Activated T-cell treated with anti-CD3 and anti-CD28 coated beads, Interleukin-2, amount 50 U/mL, for 24 hours (primary cell): ENCODE results near the gene CRYBA2.

ENCODE experiments used
- DNase-seq: peaks from one replicate; pipeline ENCODE4 v3.0.0-alpha.2; 2020
- H3K27ac Mint-ChIP-seq: 2 replicates; pipeline ENCODE4 v1.8.0; 2020; ENCODE audit warnings: mild to moderate bottlenecking, mixed read lengths
- H3K27me3 Mint-ChIP-seq: 2 replicates; pipeline ENCODE4 v1.8.0; 2020; ENCODE audit warnings: mixed read lengths
- H3K36me3 Mint-ChIP-seq: 2 replicates; pipeline ENCODE4 v1.8.0; 2020; ENCODE audit warnings: low read depth, mixed read lengths
- H3K4me1 Mint-ChIP-seq: 2 replicates; pipeline ENCODE4 v1.8.0; 2020; ENCODE audit warnings: low read depth, mixed read lengths
- H3K4me3 Mint-ChIP-seq: 2 replicates; pipeline ENCODE4 v1.8.0; 2020; ENCODE audit warnings: mild to moderate bottlenecking, moderate library complexity, mixed read lengths
- H3K9me3 Mint-ChIP-seq: 2 replicates; pipeline ENCODE4 v1.8.0; 2020; ENCODE audit warnings: mixed read lengths

The CRYBA2 gene

GRCh38 chr2:218984239-218985020, 8.8 kb downstream of the CRYBA2 start:
- DNase-seq: no peak
- H3K4me3 Mint-ChIP-seq: peak overlapping the region; percentile 38
- H3K36me3 Mint-ChIP-seq: no peaks in the 10 kb centered on the region
- H3K4me1 Mint-ChIP-seq: peaks cover 32% of the 10 kb centered on the region
- H3K9me3 Mint-ChIP-seq: no peaks in the 10 kb centered on the region
- peak overlapping the region; percentile 23 for H3K27ac Mint-ChIP-seq
- peaks cover 89% of the 10 kb centered on the region for H3K27me3 Mint-ChIP-seq

GRCh38 chr2:218983934-218984238, 9.3 kb downstream of the CRYBA2 start:
- Mint-ChIP-seq H3K27ac (no peak overlapping the region), H3K9me3 (no peaks in the 10 kb centered on the region), H3K36me3 (no peaks in the 10 kb centered on the region), H3K27me3 (peaks cover 89% of the 10 kb centered on the region), H3K4me3 (no peak overlapping the region), H3K4me1 (peaks cover 32% of the 10 kb centered on the region)
- DNase-seq: no peak

GRCh38 chr2:218983263-218983933, 9.8 kb downstream of the CRYBA2 start:
- H3K4me3 Mint-ChIP-seq: no peak overlapping the region
- H3K9me3 Mint-ChIP-seq: no peaks in the 10 kb centered on the region
- DNase-seq: no peak
- peaks cover 89% of the 10 kb centered on the region for H3K27me3 Mint-ChIP-seq
- no peaks in the 10 kb centered on the region for H3K36me3 Mint-ChIP-seq
- no peak overlapping the region for H3K27ac Mint-ChIP-seq
- H3K4me1 Mint-ChIP-seq: peaks cover 32% of the 10 kb centered on the region

- H3K4me1 Mint-ChIP-seq: peaks cover 32% of the 10 kb centered on the region
- no peaks in the 10 kb centered on the region for H3K9me3 Mint-ChIP-seq
- no peaks in the 10 kb centered on the region for H3K36me3 Mint-ChIP-seq
- no peak overlapping the region for H3K27ac Mint-ChIP-seq
- peak overlapping the region; percentile 44 for H3K4me3 Mint-ChIP-seq
- no peak for DNase-seq
- peaks cover 87% of the 10 kb centered on the region for H3K27me3 Mint-ChIP-seq
These were observed 10.5 kb downstream of the CRYBA2 start for GRCh38 chr2:218982586-218983262.

- Mint-ChIP-seq H3K27me3 (peaks cover 87% of the 10 kb centered on the region), H3K27ac (peak overlapping the region; percentile 33), H3K4me1 (peaks cover 32% of the 10 kb centered on the region), H3K36me3 (no peaks in the 10 kb centered on the region), H3K4me3 (peak overlapping the region; percentile 44), H3K9me3 (no peaks in the 10 kb centered on the region)
- DNase-seq: peak; percentile 60
These were observed 11.2 kb downstream of the CRYBA2 start for GRCh38 chr2:218981881-218982585.

GRCh38 chr2:218981390-218981880, 11.8 kb downstream of the CRYBA2 start:
- no peaks in the 10 kb centered on the region for H3K36me3 Mint-ChIP-seq
- H3K4me1 Mint-ChIP-seq: peaks cover 32% of the 10 kb centered on the region
- H3K9me3 Mint-ChIP-seq: no peaks in the 10 kb centered on the region
- H3K4me3 Mint-ChIP-seq: peak overlapping the region; percentile 62
- no peak for DNase-seq
- peak overlapping the region; percentile 1 for H3K27ac Mint-ChIP-seq
- H3K27me3 Mint-ChIP-seq: peaks cover 87% of the 10 kb centered on the region

- Mint-ChIP-seq H3K4me3 (peak overlapping the region; percentile 62), H3K36me3 (no peaks in the 10 kb centered on the region), H3K27ac (peak overlapping the region; percentile 1), H3K4me1 (peaks cover 32% of the 10 kb centered on the region), H3K9me3 (no peaks in the 10 kb centered on the region), H3K27me3 (peaks cover 87% of the 10 kb centered on the region)
- DNase-seq: no peak
These were observed 12.4 kb downstream of the CRYBA2 start for GRCh38 chr2:218980735-218981389.

- Mint-ChIP-seq H3K36me3 (no peaks in the 10 kb centered on the region), H3K27me3 (peaks cover 89% of the 10 kb centered on the region), H3K4me1 (peaks cover 32% of the 10 kb centered on the region), H3K9me3 (no peaks in the 10 kb centered on the region), H3K27ac (no peak overlapping the region), H3K4me3 (peak overlapping the region; percentile 62)
- peak; percentile 92 for DNase-seq
These were observed 13.1 kb downstream of the CRYBA2 start for GRCh38 chr2:218979846-218980734.

- peaks cover 8% of the 10 kb centered on the region for H3K4me1 Mint-ChIP-seq
- H3K36me3 Mint-ChIP-seq: no peaks in the 10 kb centered on the region
- no peak for DNase-seq
- no peak overlapping the region for H3K27ac Mint-ChIP-seq
- H3K27me3 Mint-ChIP-seq: peaks cover 82% of the 10 kb centered on the region
- no peak overlapping the region for H3K4me3 Mint-ChIP-seq
- no peaks in the 10 kb centered on the region for H3K9me3 Mint-ChIP-seq
These were observed 18.0 kb downstream of the CRYBA2 start for GRCh38 chr2:218975060-218975777.

- peak; percentile 16 for DNase-seq
- Mint-ChIP-seq H3K9me3 (no peaks in the 10 kb centered on the region), H3K27me3 (peaks cover 69% of the 10 kb centered on the region), H3K36me3 (no peaks in the 10 kb centered on the region), H3K4me1 (no peaks in the 10 kb centered on the region), H3K4me3 (no peak overlapping the region), H3K27ac (no peak overlapping the region)
These were observed 22.3 kb downstream of the CRYBA2 start for GRCh38 chr2:218970894-218971293.

GRCh38 chr2:218964041-218964771, 29.0 kb downstream of the CRYBA2 start:
- Mint-ChIP-seq H3K36me3 (no peaks in the 10 kb centered on the region), H3K9me3 (no peaks in the 10 kb centered on the region), H3K27me3 (peaks cover 76% of the 10 kb centered on the region), H3K4me1 (peaks cover 24% of the 10 kb centered on the region), H3K27ac (no peak overlapping the region), H3K4me3 (no peak overlapping the region)
- DNase-seq: no peak

GRCh38 chr2:218963601-218964000, 29.6 kb downstream of the CRYBA2 start:
- Mint-ChIP-seq H3K27ac (no peak overlapping the region), H3K4me3 (no peak overlapping the region), H3K4me1 (peaks cover 27% of the 10 kb centered on the region), H3K36me3 (no peaks in the 10 kb centered on the region), H3K27me3 (peaks cover 78% of the 10 kb centered on the region), H3K9me3 (no peaks in the 10 kb centered on the region)
- no peak for DNase-seq
